Mesenchymal stem cell (in vitro differentiated cells and primary cell): ENCODE results near the gene ZNF524.
"Not testable (repeated sequence)": the region's sequence is repeated elsewhere in the genome, so short reads cannot be mapped to it uniquely, and the experiment has no call there.

ENCODE experiments used
- DNase-seq: peaks from one replicate; pipeline ENCODE4 v3.0.0-alpha.2; 2013
- H2AFZ ChIP-seq: one replicate; pipeline ENCODE4 v1.6.1; 2013; ENCODE audit warnings: low read depth, mild to moderate bottlenecking, control low read depth, inconsistent platforms, low read length, moderate library complexity
- H2AK5ac ChIP-seq: 2 replicates; pipeline ENCODE4 v1.6.1; 2013; ENCODE audit warnings: low read length, moderate library complexity, mild to moderate bottlenecking, inconsistent platforms; ENCODE audit not compliant: severe bottlenecking
- H2BK120ac ChIP-seq: one replicate; pipeline ENCODE4 v1.6.1; 2013; ENCODE audit warnings: low read depth, mild to moderate bottlenecking, inconsistent platforms, low read length, moderate library complexity
- H2BK12ac ChIP-seq, 2 experiments: one replicate each; pipeline ENCODE4 v1.6.1; 2013; ENCODE audit warnings: inconsistent platforms in 2 of 2, low read length in 2 of 2, mild to moderate bottlenecking in 2 of 2, moderate library complexity in 2 of 2, control low read depth in 1 of 2
- H2BK15ac ChIP-seq: one replicate; pipeline ENCODE4 v1.6.1; 2013; ENCODE audit warnings: mild to moderate bottlenecking, low read depth, inconsistent platforms; ENCODE audit not compliant: poor library complexity, severe bottlenecking
- H2BK5ac ChIP-seq: 2 replicates; pipeline ENCODE4 v1.6.1; 2013; ENCODE audit warnings: low read depth, mild to moderate bottlenecking, low read length, control low read depth, inconsistent platforms; ENCODE audit not compliant: poor library complexity, severe bottlenecking
- H3K14ac ChIP-seq, 2 experiments: one replicate each; pipeline ENCODE4 v1.6.1; 2013; ENCODE audit warnings: inconsistent platforms in 2 of 2, low read length in 2 of 2, control low read depth in 1 of 2, mild to moderate bottlenecking in 1 of 2, moderate library complexity in 1 of 2
- H3K18ac ChIP-seq, 2 experiments: one replicate each; pipeline ENCODE4 v1.6.1; 2013; ENCODE audit warnings: inconsistent platforms in 2 of 2, low read length in 2 of 2, control low read depth in 1 of 2, low read depth in 1 of 2, mild to moderate bottlenecking in 1 of 2
- H3K23ac ChIP-seq, 2 experiments: one replicate each; pipeline ENCODE4 v1.6.1; 2013; ENCODE audit warnings: inconsistent platforms in 2 of 2, low read length in 2 of 2, mild to moderate bottlenecking in 2 of 2, moderate library complexity in 2 of 2, control low read depth in 1 of 2
- H3K27ac ChIP-seq: 2 replicates; pipeline ENCODE4 v1.5.1; 2013; ENCODE audit warnings: mild to moderate bottlenecking, moderate library complexity, low read length, control low read depth, inconsistent platforms; ENCODE audit not compliant: poor library complexity, severe bottlenecking
- H3K27me3 ChIP-seq, 2 experiments: 2 replicates each; pipeline versions ENCODE4 v1.6.1 to v1.7.0; 2013; ENCODE audit warnings: low read length in 2 of 2, mild to moderate bottlenecking in 2 of 2, moderate library complexity in 2 of 2, control low read depth in 1 of 2, inconsistent platforms in 1 of 2; ENCODE audit not compliant: control insufficient read depth in 1 of 2, insufficient read depth in 1 of 2
- H3K36me3 ChIP-seq, 2 experiments: 2 replicates each; pipeline versions ENCODE4 v1.6.1 to v1.7.0; 2013; ENCODE audit warnings: low read length in 2 of 2, control low read depth in 1 of 2, inconsistent platforms in 1 of 2, low read depth in 1 of 2, mild to moderate bottlenecking in 1 of 2; ENCODE audit not compliant: insufficient read depth in 2 of 2, control insufficient read depth in 1 of 2
- H3K4ac ChIP-seq, 2 experiments: one replicate each; pipeline ENCODE4 v1.6.1; 2013; ENCODE audit warnings: inconsistent platforms in 2 of 2, low read length in 2 of 2, mild to moderate bottlenecking in 2 of 2, moderate library complexity in 2 of 2, control low read depth in 1 of 2, low read depth in 1 of 2
- H3K4me1 ChIP-seq: 2 replicates; pipeline ENCODE4 v1.6.1; 2013; ENCODE audit warnings: low read depth, low read length, control low read depth; ENCODE audit not compliant: control insufficient read depth, insufficient read depth
- H3K4me2 ChIP-seq: 2 replicates; pipeline ENCODE4 v1.6.1; 2013; ENCODE audit warnings: low read length, mild to moderate bottlenecking, inconsistent platforms; ENCODE audit not compliant: poor library complexity, severe bottlenecking
- H3K4me3 ChIP-seq, 2 experiments: 2 replicates each; pipeline versions ENCODE4 v1.5.1 to v1.7.0; 2013; ENCODE audit warnings: low read length in 2 of 2, mild to moderate bottlenecking in 2 of 2, control low read depth in 1 of 2, low read depth in 1 of 2; ENCODE audit not compliant: insufficient read depth in 1 of 2
- H3K79me1 ChIP-seq: replicated peaks from 2 replicates; pipeline ENCODE4 v1.6.1; 2013; ENCODE audit warnings: mild to moderate bottlenecking, control low read depth, low read length, inconsistent platforms; ENCODE audit not compliant: poor library complexity, severe bottlenecking
- H3K9ac ChIP-seq: 2 replicates; pipeline ENCODE4 v1.7.0; 2013; ENCODE audit warnings: mild to moderate bottlenecking, low read length, moderate library complexity
- H3K9me3 ChIP-seq: 2 replicates; pipeline ENCODE4 v1.7.0; 2013; ENCODE audit warnings: mild to moderate bottlenecking, low read length; ENCODE audit not compliant: control insufficient read depth
- H4K8ac ChIP-seq: one replicate; pipeline ENCODE4 v1.6.1; 2013; ENCODE audit warnings: inconsistent platforms, mild to moderate bottlenecking, low read length, moderate library complexity
- H4K91ac ChIP-seq: one replicate; pipeline ENCODE4 v1.6.1; 2013; ENCODE audit warnings: mild to moderate bottlenecking, low read length, inconsistent platforms
- WGBS: methylation state at CpG from one replicate; pipeline ENCODE4 v1.1.7; 2013; ENCODE audit warnings: mixed read lengths; 5-methylcytosine and 5-hydroxymethylcytosine counted together

Gene ZNF524

GRCh38 chr19:55581823-55582223, 18.3 kb upstream of the ZNF524 start:
- peak overlapping the region; percentile 66 for H2AK5ac ChIP-seq
- H3K9ac ChIP-seq, result no peak overlapping the region
- no peak overlapping the region for H2BK120ac ChIP-seq
- H3K18ac ChIP-seq, result no peak overlapping the region
- H2BK15ac ChIP-seq, result no peak overlapping the region
- H3K4me1 ChIP-seq, result peaks cover 47% of the 10 kb centered on the region
- peaks cover 10 to 27% of the 10 kb centered on the region in 2 experiments for H3K36me3 ChIP-seq
- H3K4me3 ChIP-seq, result peak overlapping the region in 1 of 2 experiments; percentile 90
- H3K4me2 ChIP-seq, result peak overlapping the region; percentile 73
- H4K91ac ChIP-seq, result no peak overlapping the region
- H3K79me1 ChIP-seq, result peaks cover 2% of the 10 kb centered on the region
- H3K14ac ChIP-seq, result no peak overlapping the region
- no peak overlapping the region for H2BK12ac ChIP-seq
- H3K4ac ChIP-seq, result no peak overlapping the region
- peak overlapping the region; percentile 90 for H2BK5ac ChIP-seq
- no peak overlapping the region for H3K23ac ChIP-seq
- H3K9me3 ChIP-seq, result no peaks in the 10 kb centered on the region
- no peaks in the 10 kb centered on the region for H3K27me3 ChIP-seq
- peak overlapping the region; percentile 21 for H4K8ac ChIP-seq
- no peak for DNase-seq
- no peak overlapping the region for H2AFZ ChIP-seq
- H3K27ac ChIP-seq, result peak overlapping the region; percentile 99
- WGBS, result 47% methylated on average over 6 of the region's 6 CpGs

GRCh38 chr19:55582284-55582683, 17.8 kb upstream of the ZNF524 start:
- H4K8ac ChIP-seq, H3K4me2 ChIP-seq, H2BK12ac ChIP-seq, H3K9ac ChIP-seq, H3K4me3 ChIP-seq, H3K27me3 ChIP-seq, H3K79me1 ChIP-seq, H3K14ac ChIP-seq, DNase-seq, H3K9me3 ChIP-seq, H3K4ac ChIP-seq, H2BK120ac ChIP-seq, H3K23ac ChIP-seq, H4K91ac ChIP-seq, H2AFZ ChIP-seq, H3K18ac ChIP-seq: not testable (repeated sequence)
- Histone ChIP-seq H2BK15ac (peak overlapping the region; percentile 32), H3K36me3 (peaks cover 5 to 23% of the 10 kb centered on the region in 2 experiments), H2AK5ac (peak overlapping the region; percentile 83), H3K27ac (peak overlapping the region; percentile 99), H3K4me1 (peaks cover 51% of the 10 kb centered on the region), H2BK5ac (peak overlapping the region; percentile 90)
- 78% methylated on average over 4 of the region's 4 CpGs for WGBS

- not testable (repeated sequence) for H2BK5ac ChIP-seq, H3K9me3 ChIP-seq, H2BK120ac ChIP-seq, H2BK15ac ChIP-seq, H3K23ac ChIP-seq, H4K8ac ChIP-seq, H2BK12ac ChIP-seq, H3K4me3 ChIP-seq, H3K14ac ChIP-seq, H3K4ac ChIP-seq, H3K27ac ChIP-seq, DNase-seq, H3K18ac ChIP-seq, H3K9ac ChIP-seq, H3K36me3 ChIP-seq, H3K27me3 ChIP-seq, H3K79me1 ChIP-seq, H3K4me2 ChIP-seq, H2AK5ac ChIP-seq, H4K91ac ChIP-seq, H2AFZ ChIP-seq
- H3K4me1 ChIP-seq, result peaks cover 41% of the 10 kb centered on the region
- WGBS, result 96% methylated on average over 1 of the region's 8 CpGs
These were observed 16.2 kb upstream of the ZNF524 start for GRCh38 chr19:55583897-55584296.

GRCh38 chr19:55584871-55585270, 15.2 kb upstream of the ZNF524 start:
- no peak overlapping the region for H4K91ac ChIP-seq
- DNase-seq, result no peak
- no peak overlapping the region for H3K9ac ChIP-seq
- H3K18ac ChIP-seq, result no peak overlapping the region
- H3K36me3 ChIP-seq, result no peaks in the 10 kb centered on the region
- no peaks in the 10 kb centered on the region for H3K79me1 ChIP-seq
- H3K27ac ChIP-seq, result peak overlapping the region; percentile 100
- H3K27me3 ChIP-seq, result no peaks in the 10 kb centered on the region
- no peaks in the 10 kb centered on the region for H3K9me3 ChIP-seq
- H3K14ac ChIP-seq, result no peak overlapping the region
- no peak overlapping the region for H2BK120ac ChIP-seq
- H4K8ac ChIP-seq, result no peak overlapping the region
- H2BK5ac ChIP-seq, result peak overlapping the region; percentile 74
- WGBS, result 85% methylated on average over 11 of the region's 11 CpGs
- H2BK15ac ChIP-seq, result no peak overlapping the region
- H2BK12ac ChIP-seq, result peak overlapping the region in 1 of 2 experiments; percentile 12
- no peak overlapping the region for H3K4me3 ChIP-seq
- no peak overlapping the region for H3K4ac ChIP-seq
- peak overlapping the region; percentile 63 for H2AK5ac ChIP-seq
- H3K4me2 ChIP-seq, result no peak overlapping the region
- H2AFZ ChIP-seq, result no peak overlapping the region
- H3K23ac ChIP-seq, result no peak overlapping the region
- H3K4me1 ChIP-seq, result peaks cover 34% of the 10 kb centered on the region
